ENCODE results near the gene SUPT20H.
"Not testable (repeated sequence)": the region's sequence is repeated elsewhere in the genome, so short reads cannot be mapped to it uniquely, and the experiment has no call there.

SUPT20H gene

DNA sequence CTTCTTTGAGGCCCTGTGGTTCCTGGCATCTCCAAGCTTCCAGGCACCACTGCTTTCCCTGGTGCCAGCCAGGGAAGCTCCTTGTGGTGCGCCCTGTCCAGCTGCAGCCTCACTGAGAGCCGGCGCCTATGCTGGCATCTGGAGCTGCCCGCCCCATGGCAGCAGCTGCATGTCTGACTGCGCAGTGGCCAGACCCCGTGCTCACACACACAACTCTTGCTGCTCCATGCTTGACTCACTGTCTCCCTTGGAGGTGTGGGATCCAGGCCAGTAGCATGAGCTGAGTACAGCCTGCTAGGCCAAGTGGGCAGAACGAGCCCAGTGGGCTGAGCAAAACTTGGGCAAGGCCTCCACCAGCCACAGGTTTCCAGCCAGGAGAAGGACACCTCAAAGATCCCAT, 11.5 kb upstream of the SUPT20H start:
- H3K9me3 ChIP-seq (ENCODE audit: control insufficient read depth in 2 of 2, low read length in 2 of 2), result no peaks in the 10 kb centered on the region
- no peaks in the 10 kb centered on the region for H3K36me3 ChIP-seq (ENCODE audit: control insufficient read depth in 2 of 2, insufficient read depth in 2 of 2, low read length in 2 of 2)
- no peak overlapping the region for H3K4me3 ChIP-seq (ENCODE audit: low read length in 2 of 2)
- no peak overlapping the region for H3K9ac ChIP-seq (ENCODE audit: low read depth in 1 of 2, low read length in 2 of 2)
- H3K27me3 ChIP-seq (ENCODE audit: control insufficient read depth in 2 of 2, insufficient read depth in 2 of 2, low read length in 2 of 2), result no peaks in the 10 kb centered on the region
- H3K27ac ChIP-seq (ENCODE audit: low read depth in 2 of 2, low read length in 2 of 2), result no peak overlapping the region
- H3K4me1 ChIP-seq (ENCODE audit: control insufficient read depth in 2 of 2, insufficient read depth in 2 of 2, low read length in 2 of 2), result no peaks in the 10 kb centered on the region

DNA sequence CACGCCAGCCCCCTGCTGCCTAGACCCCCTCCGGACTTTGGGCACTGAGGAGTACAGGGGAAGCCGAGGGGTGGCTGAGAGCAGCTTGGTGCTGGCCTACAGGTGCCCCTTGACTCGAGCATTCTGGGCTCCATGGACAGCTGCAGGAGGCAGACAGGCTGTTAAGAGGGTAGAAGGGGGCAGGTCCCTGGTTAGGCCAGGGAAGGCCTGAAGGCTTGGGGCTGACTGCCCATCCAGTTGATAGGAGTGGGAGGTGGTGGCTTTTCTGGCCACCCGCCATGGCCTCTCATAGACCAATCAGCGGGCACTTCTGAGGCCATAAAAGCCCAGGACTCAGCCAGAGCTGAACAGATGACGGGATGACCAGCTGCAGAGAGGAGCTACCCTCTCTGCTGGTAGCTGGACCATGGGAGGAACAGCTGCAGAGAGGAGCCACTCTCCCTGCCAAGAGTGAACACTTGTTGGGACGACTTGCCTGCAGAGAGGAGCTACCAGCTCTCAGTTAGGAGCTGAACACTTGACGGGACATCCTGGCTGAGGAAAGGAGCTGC, 10.7 kb upstream of the SUPT20H start:
- Histone ChIP-seq H3K9me3 (ENCODE audit: control insufficient read depth in 2 of 2, low read length in 2 of 2) (no peaks in the 10 kb centered on the region), H3K4me1 (ENCODE audit: control insufficient read depth in 2 of 2, insufficient read depth in 2 of 2, low read length in 2 of 2) (no peaks in the 10 kb centered on the region), H3K27ac (ENCODE audit: low read depth in 2 of 2, low read length in 2 of 2) (no peak overlapping the region), H3K27me3 (ENCODE audit: control insufficient read depth in 2 of 2, insufficient read depth in 2 of 2, low read length in 2 of 2) (no peaks in the 10 kb centered on the region), H3K36me3 (ENCODE audit: control insufficient read depth in 2 of 2, insufficient read depth in 2 of 2, low read length in 2 of 2) (no peaks in the 10 kb centered on the region), H3K9ac (ENCODE audit: low read depth in 1 of 2, low read length in 2 of 2) (no peak overlapping the region), H3K4me3 (ENCODE audit: low read length in 2 of 2) (no peak overlapping the region)

DNA sequence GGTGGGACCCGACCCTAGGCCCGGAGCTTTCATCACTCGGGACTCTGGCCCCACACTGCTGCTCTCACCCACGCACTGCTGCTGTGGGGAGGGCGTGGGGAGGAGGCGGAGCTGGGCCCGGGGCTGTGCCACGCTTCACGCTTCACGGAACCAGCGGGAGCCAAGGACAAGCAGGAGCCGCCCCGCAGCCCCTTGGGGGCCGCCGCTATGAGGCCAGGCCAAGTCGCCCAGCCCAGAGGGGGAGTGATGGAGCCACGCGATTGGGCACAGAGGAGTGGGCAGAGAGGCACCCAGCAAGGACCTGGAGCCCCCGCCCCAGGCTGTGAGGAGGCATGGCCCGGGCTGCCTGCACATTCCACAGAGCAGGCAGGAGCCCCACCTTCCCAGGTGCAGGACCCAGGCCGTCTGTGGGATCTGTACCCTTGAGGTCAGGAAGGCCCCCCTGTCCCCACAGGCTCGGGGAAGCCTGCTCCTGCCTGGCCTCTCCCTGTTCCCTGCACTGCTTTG, 10.2 kb upstream of the SUPT20H start:
- no peaks in the 10 kb centered on the region for H3K27me3 ChIP-seq (ENCODE audit: control insufficient read depth in 2 of 2, insufficient read depth in 2 of 2, low read length in 2 of 2)
- no peak overlapping the region for H3K9ac ChIP-seq (ENCODE audit: low read depth in 1 of 2, low read length in 2 of 2)
- H3K4me1 ChIP-seq (ENCODE audit: control insufficient read depth in 2 of 2, insufficient read depth in 2 of 2, low read length in 2 of 2), result no peaks in the 10 kb centered on the region
- no peak overlapping the region for H3K4me3 ChIP-seq (ENCODE audit: low read length in 2 of 2)
- no peaks in the 10 kb centered on the region for H3K9me3 ChIP-seq (ENCODE audit: control insufficient read depth in 2 of 2, low read length in 2 of 2)
- no peak overlapping the region for H3K27ac ChIP-seq (ENCODE audit: low read depth in 2 of 2, low read length in 2 of 2)
- no peaks in the 10 kb centered on the region for H3K36me3 ChIP-seq (ENCODE audit: control insufficient read depth in 2 of 2, insufficient read depth in 2 of 2, low read length in 2 of 2)

- H3K4me3 ChIP-seq (ENCODE audit: low read length in 2 of 2), result no peak overlapping the region
- no peaks in the 10 kb centered on the region for H3K4me1 ChIP-seq (ENCODE audit: control insufficient read depth in 2 of 2, insufficient read depth in 2 of 2, low read length in 2 of 2)
- no peak overlapping the region for H3K9ac ChIP-seq (ENCODE audit: low read depth in 1 of 2, low read length in 2 of 2)
- no peaks in the 10 kb centered on the region for H3K36me3 ChIP-seq (ENCODE audit: control insufficient read depth in 2 of 2, insufficient read depth in 2 of 2, low read length in 2 of 2)
- no peaks in the 10 kb centered on the region for H3K9me3 ChIP-seq (ENCODE audit: control insufficient read depth in 2 of 2, low read length in 2 of 2)
- no peak overlapping the region for H3K27ac ChIP-seq (ENCODE audit: low read depth in 2 of 2, low read length in 2 of 2)
- no peaks in the 10 kb centered on the region for H3K27me3 ChIP-seq (ENCODE audit: control insufficient read depth in 2 of 2, insufficient read depth in 2 of 2, low read length in 2 of 2)
Measured at GRCh38 chr13:37068962-37069361, 9.5 kb upstream of the SUPT20H start.

DNA sequence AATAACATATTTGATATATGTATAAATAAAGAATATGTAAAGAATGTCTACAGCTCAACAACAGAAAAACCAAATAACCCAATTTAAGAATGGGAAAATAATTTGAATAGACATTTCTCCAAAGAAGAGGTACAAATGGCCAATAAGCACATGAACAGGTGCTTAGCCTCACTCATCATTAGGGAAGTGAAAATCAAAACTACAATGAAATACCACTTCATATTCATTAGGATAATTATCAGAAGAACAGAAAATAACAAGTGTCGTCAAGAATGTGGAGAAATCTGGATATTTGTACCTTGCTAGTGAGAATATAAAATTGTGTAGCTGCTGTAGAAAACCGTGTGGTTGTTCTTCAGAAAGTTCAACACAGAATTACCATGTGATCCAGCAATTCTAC, 8.4 kb upstream of the SUPT20H start:
- Histone ChIP-seq H3K27me3 (ENCODE audit: control insufficient read depth in 2 of 2, insufficient read depth in 2 of 2, low read length in 2 of 2) (no peaks in the 10 kb centered on the region), H3K27ac (ENCODE audit: low read depth in 2 of 2, low read length in 2 of 2) (no peak overlapping the region), H3K9ac (ENCODE audit: low read depth in 1 of 2, low read length in 2 of 2) (no peak overlapping the region), H3K36me3 (ENCODE audit: control insufficient read depth in 2 of 2, insufficient read depth in 2 of 2, low read length in 2 of 2) (no peaks in the 10 kb centered on the region), H3K9me3 (ENCODE audit: control insufficient read depth in 2 of 2, low read length in 2 of 2) (no peaks in the 10 kb centered on the region), H3K4me3 (ENCODE audit: low read length in 2 of 2) (no peak overlapping the region), H3K4me1 (ENCODE audit: control insufficient read depth in 2 of 2, insufficient read depth in 2 of 2, low read length in 2 of 2) (no peaks in the 10 kb centered on the region)

DNA sequence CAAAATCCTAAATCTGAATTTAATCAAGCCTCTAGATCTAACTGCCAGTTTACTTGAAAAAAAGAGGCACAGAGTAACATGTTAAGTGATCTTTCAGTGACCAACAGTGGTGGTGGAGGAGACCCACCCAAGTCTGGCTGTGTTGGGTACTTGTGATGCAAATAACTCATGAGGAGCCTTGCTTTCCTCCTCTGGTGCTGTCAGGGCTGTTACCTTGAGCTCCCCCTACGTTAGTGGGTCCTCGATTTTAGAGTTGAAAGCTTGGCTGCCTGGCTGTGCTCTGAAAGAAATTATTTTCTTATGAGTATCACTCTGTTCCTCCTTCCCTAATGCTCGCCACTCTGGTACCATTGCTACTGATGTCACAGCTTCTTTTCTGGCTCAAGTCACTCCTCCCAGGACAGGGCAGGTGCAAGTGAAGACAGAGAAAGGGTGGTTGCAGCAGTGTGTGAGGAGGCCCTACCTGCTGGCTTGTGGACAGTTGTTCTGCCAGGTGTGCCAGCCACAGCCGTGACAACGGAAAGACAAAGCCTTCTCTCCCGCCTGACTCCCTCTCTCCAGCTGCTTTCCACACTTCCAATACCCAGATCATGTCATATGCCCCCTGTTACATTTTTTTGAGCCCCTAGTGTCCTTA, 6.5 kb upstream of the SUPT20H start:
- H3K27me3 ChIP-seq (ENCODE audit: control insufficient read depth in 2 of 2, insufficient read depth in 2 of 2, low read length in 2 of 2), result no peaks in the 10 kb centered on the region
- H3K4me1 ChIP-seq (ENCODE audit: control insufficient read depth in 2 of 2, insufficient read depth in 2 of 2, low read length in 2 of 2), result no peaks in the 10 kb centered on the region
- H3K36me3 ChIP-seq (ENCODE audit: control insufficient read depth in 2 of 2, insufficient read depth in 2 of 2, low read length in 2 of 2), result no peaks in the 10 kb centered on the region
- no peak overlapping the region for H3K4me3 ChIP-seq (ENCODE audit: low read length in 2 of 2)
- H3K9me3 ChIP-seq (ENCODE audit: control insufficient read depth in 2 of 2, low read length in 2 of 2), result no peaks in the 10 kb centered on the region
- no peak overlapping the region for H3K9ac ChIP-seq (ENCODE audit: low read depth in 1 of 2, low read length in 2 of 2)
- H3K27ac ChIP-seq (ENCODE audit: low read depth in 2 of 2, low read length in 2 of 2), result no peak overlapping the region

DNA sequence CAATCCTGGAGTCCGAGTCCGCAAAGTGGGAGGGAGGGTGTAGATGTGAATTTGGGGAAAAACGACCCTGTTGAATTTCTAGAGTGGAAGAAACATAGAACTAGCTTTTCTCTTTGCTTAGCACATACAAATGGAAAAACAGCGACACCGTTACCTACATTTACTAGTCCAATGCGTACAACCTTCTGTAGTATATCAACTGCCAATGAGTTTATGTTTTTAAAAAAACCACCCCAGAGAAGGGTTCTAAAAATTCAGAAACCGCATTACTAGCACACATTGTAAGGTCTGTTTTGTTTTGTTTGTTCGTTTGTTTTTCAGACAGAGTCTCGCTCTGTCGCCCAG, 332 bp upstream of the SUPT20H start:
- H3K4me3 ChIP-seq (ENCODE audit: low read length in 2 of 2), result peak overlapping the region; percentile 92 to 96
- H3K36me3 ChIP-seq (ENCODE audit: control insufficient read depth in 2 of 2, insufficient read depth in 2 of 2, low read length in 2 of 2), result peaks cover 0 to 3% of the 10 kb centered on the region in 2 donors
- H3K9me3 ChIP-seq (ENCODE audit: control insufficient read depth in 2 of 2, low read length in 2 of 2), result no peaks in the 10 kb centered on the region
- H3K27ac ChIP-seq (ENCODE audit: low read depth in 2 of 2, low read length in 2 of 2), result peak overlapping the region; percentile 29 to 83
- peak overlapping the region; percentile 70 to 93 for H3K9ac ChIP-seq (ENCODE audit: low read depth in 1 of 2, low read length in 2 of 2)
- H3K4me1 ChIP-seq (ENCODE audit: control insufficient read depth in 2 of 2, insufficient read depth in 2 of 2, low read length in 2 of 2), result peaks cover 4 to 8% of the 10 kb centered on the region in 2 donors
- no peaks in the 10 kb centered on the region for H3K27me3 ChIP-seq (ENCODE audit: control insufficient read depth in 2 of 2, insufficient read depth in 2 of 2, low read length in 2 of 2)

DNA sequence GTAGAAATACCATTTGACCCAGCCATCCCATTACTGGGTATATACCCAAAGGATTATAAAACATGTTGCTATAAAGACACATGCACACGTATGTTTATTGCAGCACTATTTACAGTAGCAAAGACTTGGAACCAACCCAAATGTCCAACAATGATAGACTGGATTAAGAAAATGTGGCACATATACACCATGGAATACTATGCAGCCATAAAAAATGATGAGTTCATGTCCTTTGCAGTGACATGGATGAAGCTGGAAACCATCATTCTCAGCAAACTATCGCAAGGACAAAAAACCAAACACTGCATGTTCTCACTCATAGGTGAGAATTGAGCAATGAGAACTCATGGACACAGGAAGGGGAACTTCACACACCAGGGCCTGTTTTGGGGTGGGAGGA, 3.3 kb downstream of the SUPT20H start:
- not testable (repeated sequence) for H3K9ac ChIP-seq (ENCODE audit: low read depth in 1 of 2, low read length in 2 of 2); H3K4me1 ChIP-seq (ENCODE audit: control insufficient read depth in 2 of 2, insufficient read depth in 2 of 2, low read length in 2 of 2); H3K36me3 ChIP-seq (ENCODE audit: control insufficient read depth in 2 of 2, insufficient read depth in 2 of 2, low read length in 2 of 2); H3K4me3 ChIP-seq (ENCODE audit: low read length in 2 of 2); H3K27ac ChIP-seq (ENCODE audit: low read depth in 2 of 2, low read length in 2 of 2); H3K9me3 ChIP-seq (ENCODE audit: control insufficient read depth in 2 of 2, low read length in 2 of 2); H3K27me3 ChIP-seq (ENCODE audit: control insufficient read depth in 2 of 2, insufficient read depth in 2 of 2, low read length in 2 of 2)

GRCh38 chr13:37053111-37053510, 6.4 kb downstream of the SUPT20H start:
- H3K27ac ChIP-seq (ENCODE audit: low read depth in 2 of 2, low read length in 2 of 2); H3K9ac ChIP-seq (ENCODE audit: low read depth in 1 of 2, low read length in 2 of 2); H3K4me1 ChIP-seq (ENCODE audit: control insufficient read depth in 2 of 2, insufficient read depth in 2 of 2, low read length in 2 of 2); H3K9me3 ChIP-seq (ENCODE audit: control insufficient read depth in 2 of 2, low read length in 2 of 2); H3K27me3 ChIP-seq (ENCODE audit: control insufficient read depth in 2 of 2, insufficient read depth in 2 of 2, low read length in 2 of 2); H3K4me3 ChIP-seq (ENCODE audit: low read length in 2 of 2); H3K36me3 ChIP-seq (ENCODE audit: control insufficient read depth in 2 of 2, insufficient read depth in 2 of 2, low read length in 2 of 2): not testable (repeated sequence)

DNA sequence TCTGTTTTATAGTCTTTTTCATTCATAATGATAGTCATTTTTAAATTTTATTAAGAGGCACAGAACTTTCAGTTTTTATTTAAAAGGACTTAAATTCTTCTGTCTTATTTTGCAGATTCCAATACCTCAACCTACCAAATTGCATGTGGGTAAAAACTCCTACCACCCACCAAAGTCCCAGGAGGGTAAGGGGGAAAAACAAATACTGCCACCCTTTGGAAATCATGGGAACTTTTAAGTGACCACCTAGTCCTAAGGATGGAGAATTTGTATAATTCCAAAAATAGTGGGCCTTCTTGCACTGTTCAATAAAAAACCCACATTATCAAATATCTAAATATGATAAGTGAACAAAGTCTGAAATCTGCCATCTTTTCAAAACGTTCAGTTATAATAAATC, 9.7 kb downstream of the SUPT20H start:
- Histone ChIP-seq H3K36me3 (ENCODE audit: control insufficient read depth in 2 of 2, insufficient read depth in 2 of 2, low read length in 2 of 2) (peaks cover 9 to 21% of the 10 kb centered on the region in 2 donors), H3K9me3 (ENCODE audit: control insufficient read depth in 2 of 2, low read length in 2 of 2) (no peaks in the 10 kb centered on the region), H3K27ac (ENCODE audit: low read depth in 2 of 2, low read length in 2 of 2) (no peak overlapping the region), H3K4me1 (ENCODE audit: control insufficient read depth in 2 of 2, insufficient read depth in 2 of 2, low read length in 2 of 2) (no peaks in the 10 kb centered on the region), H3K9ac (ENCODE audit: low read depth in 1 of 2, low read length in 2 of 2) (no peak overlapping the region), H3K4me3 (ENCODE audit: low read length in 2 of 2) (no peak overlapping the region), H3K27me3 (ENCODE audit: control insufficient read depth in 2 of 2, insufficient read depth in 2 of 2, low read length in 2 of 2) (no peaks in the 10 kb centered on the region)

Measured in mucosa of rectum (tissue), 2 donors.